ENCODE measurements around the gene GUCY1A2.

DNA sequence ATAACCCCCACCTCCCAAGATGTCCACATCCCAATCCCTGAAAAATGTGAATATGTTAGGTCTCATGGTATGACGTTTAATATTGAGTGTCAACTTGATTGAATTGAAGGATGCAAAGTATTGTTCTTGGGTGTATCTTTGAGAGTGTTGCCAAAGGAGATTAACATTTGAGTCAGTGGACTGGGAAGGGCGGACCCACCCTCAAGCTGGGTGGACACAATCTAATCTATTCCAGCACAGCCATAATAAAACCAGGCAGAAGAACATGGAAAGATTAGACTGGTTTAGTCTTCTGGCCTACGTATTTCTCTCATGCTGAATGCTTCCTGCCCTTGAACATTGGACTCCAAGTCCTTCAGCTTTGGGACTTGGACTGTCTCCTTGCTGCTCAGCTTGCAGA is 315.5 kb downstream of the GUCY1A2 start:
- no peak for TF ChIP-seq POLR2A (IDR thresholded peaks at IDR 0.05)
- TF ChIP-seq, protein P1, sequence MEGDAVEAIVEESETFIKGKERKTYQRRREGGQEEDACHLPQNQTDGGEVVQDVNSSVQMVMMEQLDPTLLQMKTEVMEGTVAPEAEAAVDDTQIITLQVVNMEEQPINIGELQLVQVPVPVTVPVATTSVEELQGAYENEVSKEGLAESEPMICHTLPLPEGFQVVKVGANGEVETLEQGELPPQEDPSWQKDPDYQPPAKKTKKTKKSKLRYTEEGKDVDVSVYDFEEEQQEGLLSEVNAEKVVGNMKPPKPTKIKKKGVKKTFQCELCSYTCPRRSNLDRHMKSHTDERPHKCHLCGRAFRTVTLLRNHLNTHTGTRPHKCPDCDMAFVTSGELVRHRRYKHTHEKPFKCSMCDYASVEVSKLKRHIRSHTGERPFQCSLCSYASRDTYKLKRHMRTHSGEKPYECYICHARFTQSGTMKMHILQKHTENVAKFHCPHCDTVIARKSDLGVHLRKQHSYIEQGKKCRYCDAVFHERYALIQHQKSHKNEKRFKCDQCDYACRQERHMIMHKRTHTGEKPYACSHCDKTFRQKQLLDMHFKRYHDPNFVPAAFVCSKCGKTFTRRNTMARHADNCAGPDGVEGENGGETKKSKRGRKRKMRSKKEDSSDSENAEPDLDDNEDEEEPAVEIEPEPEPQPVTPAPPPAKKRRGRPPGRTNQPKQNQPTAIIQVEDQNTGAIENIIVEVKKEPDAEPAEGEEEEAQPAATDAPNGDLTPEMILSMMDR (IDR thresholded peaks at IDR 0.05): no peak
